ENCODE data around the gene GAREM2. TPM values are rescaled to one million over a fixed set of nuclear protein-coding genes. Genes with fewer than 3 reads are reported as not detected.
A peak's percentile ranks its signal among the peaks of the same experiment; 100 is the strongest.

GAREM2 gene
- total and polyA plus RNA-seq, 9 of the 15 experiments (the other 6 are each of a cell fraction or from before 2014, with no cell fraction given) = 1.7 to 12.4 (median 2.5) TPM

- no peak for ATAC-seq
- TF ChIP-seq E2F6 (IDR thresholded peaks at IDR 0.05; ENCODE audit: borderline replicate concordance in 1 of 2, extremely low read depth in 1 of 2, insufficient read depth in 1 of 2, insufficient read length in 1 of 2, low read depth in 1 of 2, low read length in 1 of 2, poor library complexity in 1 of 2, severe bottlenecking in 1 of 2) (no peak), SETDB1 (IDR thresholded peaks at IDR 0.05; ENCODE audit: low read length) (no peak), TRIM25 (IDR thresholded peaks at IDR 0.05; ENCODE audit: borderline replicate concordance) (no peak), ZBTB34 (CRISPR knock-in tag; IDR thresholded peaks at IDR 0.05) (no peak), CBX8 (IDR thresholded peaks at IDR 0.05; ENCODE audit: borderline replicate concordance, extremely low read depth, low read depth, low read length, poor library complexity, severe bottlenecking) (no peak), HMBOX1 (IDR thresholded peaks at IDR 0.05) (no peak), ZNF384 (IDR thresholded peaks at IDR 0.05; ENCODE audit: low read depth, low read length) (no peak), RHOXF2B (CRISPR knock-in tag; conservative IDR thresholded peaks at IDR 0.05) (no peak), NFXL1 (CRISPR knock-in tag; IDR thresholded peaks at IDR 0.05) (no peak)
- TF ChIP-seq, protein P1, sequence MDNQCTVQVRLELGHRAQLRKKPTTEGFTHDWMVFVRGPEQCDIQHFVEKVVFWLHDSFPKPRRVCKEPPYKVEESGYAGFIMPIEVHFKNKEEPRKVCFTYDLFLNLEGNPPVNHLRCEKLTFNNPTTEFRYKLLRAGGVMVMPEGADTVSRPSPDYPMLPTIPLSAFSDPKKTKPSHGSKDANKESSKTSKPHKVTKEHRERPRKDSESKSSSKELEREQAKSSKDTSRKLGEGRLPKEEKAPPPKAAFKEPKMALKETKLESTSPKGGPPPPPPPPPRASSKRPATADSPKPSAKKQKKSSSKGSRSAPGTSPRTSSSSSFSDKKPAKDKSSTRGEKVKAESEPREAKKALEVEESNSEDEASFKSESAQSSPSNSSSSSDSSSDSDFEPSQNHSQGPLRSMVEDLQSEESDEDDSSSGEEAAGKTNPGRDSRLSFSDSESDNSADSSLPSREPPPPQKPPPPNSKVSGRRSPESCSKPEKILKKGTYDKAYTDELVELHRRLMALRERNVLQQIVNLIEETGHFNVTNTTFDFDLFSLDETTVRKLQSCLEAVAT (IDR thresholded peaks at IDR 0.05) = no peak
- TF ChIP-seq, protein P2, sequence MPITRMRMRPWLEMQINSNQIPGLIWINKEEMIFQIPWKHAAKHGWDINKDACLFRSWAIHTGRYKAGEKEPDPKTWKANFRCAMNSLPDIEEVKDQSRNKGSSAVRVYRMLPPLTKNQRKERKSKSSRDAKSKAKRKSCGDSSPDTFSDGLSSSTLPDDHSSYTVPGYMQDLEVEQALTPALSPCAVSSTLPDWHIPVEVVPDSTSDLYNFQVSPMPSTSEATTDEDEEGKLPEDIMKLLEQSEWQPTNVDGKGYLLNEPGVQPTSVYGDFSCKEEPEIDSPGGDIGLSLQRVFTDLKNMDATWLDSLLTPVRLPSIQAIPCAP (CRISPR knock-in tag; IDR thresholded peaks at IDR 0.05; ENCODE audit: borderline replicate concordance) = no peak
Observed at GRCh38 chr2:26150243-26150642, 22.6 kb upstream of the GAREM2 start.

More at GRCh38 chr2:26150243-26150642, 22.6 kb upstream of the GAREM2 start:
- ChIA-PET POLR2A (interaction anchor here (0.5 to 1.4 kb wide), 2 partner anchors 17 to 116 kb away, joined by 3 to 4 read pairs; no protein-coding TSS in a partner anchor), CTCF (ENCODE audit: low intra/inter-chr PET ratio) (no interaction called here)
- Histone ChIP-seq H2AFZ (ENCODE audit: low read depth, low read length) (peak overlapping the region; percentile 29; the same call in 1 of the 2 replicates), H3K9me3 (replicated peaks; ENCODE audit: control insufficient read depth, insufficient read depth, low read depth, low read length) (no peaks in the 10 kb centered on the region), H3K36me3 (ENCODE audit: control insufficient read depth, insufficient read depth, low read length) (no peaks in the 10 kb centered on the region), H3K4me3 (no peak overlapping the region), H3K79me2 (ENCODE audit: control insufficient read depth, insufficient read depth, low read length) (no peaks in the 10 kb centered on the region), H3K9ac (ENCODE audit: insufficient read depth in 1 of 2, low read depth in 2 of 2, low read length in 2 of 2) (peak overlapping the region in 1 of 2 experiments; percentile 31; a peak in 1 of 4 replicates), H3K27ac (ENCODE audit: extremely low read depth, low read depth, low read length) (no peak overlapping the region), H3K9me1 (ENCODE audit: control insufficient read depth, insufficient read depth, low read length) (no peaks in the 10 kb centered on the region), H3K27me3 (ENCODE audit: control insufficient read depth in 2 of 2, insufficient read depth in 2 of 2, low read length in 2 of 2) (peaks cover 15 to 20% of the 10 kb centered on the region in 2 experiments), H4K20me1 (replicated peaks; ENCODE audit: control insufficient read depth, insufficient read depth, low read length) (no peaks in the 10 kb centered on the region), H3K4me2 (ENCODE audit: insufficient read depth, low read length) (no peak overlapping the region), H3K4me1 (replicated peaks in 1 of 2; ENCODE audit: control insufficient read depth in 2 of 2, insufficient read depth in 2 of 2, low read length in 2 of 2) (0 out of 5 replicates have a peak, but pooled peaks cover 0 to 3% of the 10 kb centered on the region in 2 experiments)
- in situ Hi-C loops (cut with MboI) (no loop called here), intact Hi-C loops (cut with micrococcal nuclease) (no loop called here)
- BruUV-seq (replicated peaks) = no TSS peak
- 25% methylated on average over 11 of the region's 12 CpGs for WGBS (ENCODE audit: insufficient coverage, low coverage, missing lambda C conversion rate)
- no peak for DNase-seq (ENCODE audit: extremely low read depth in 1 of 4, low spot score in 3 of 4)
- no peak for FAIRE-seq
